HepG2 (cell line): ENCODE data around the gene PTGIS. TPM values are rescaled to one million over a fixed set of nuclear protein-coding genes. Genes with fewer than 3 reads are reported as not detected.

ENCODE experiments used
- AHDC1 ChIP-seq: sonication (generic); formaldehyde crosslinking; IDR thresholded peaks from 2 replicates; pipeline ENCODE4 v1.5.1; 2020; ENCODE audit warnings: mild to moderate bottlenecking, missing genetic modification reagents, borderline replicate concordance
- ARHGAP35 ChIP-seq: sonication (generic); formaldehyde crosslinking; IDR thresholded peaks from 2 replicates; pipeline ENCODE4 v1.9.0; 2022; ENCODE audit warnings: mild to moderate bottlenecking, inconsistent platforms, moderate library complexity, missing genetic modification reagents, borderline replicate concordance
- ASH2L ChIP-seq: fragments of 300-600, 200-600 bp; sonication (generic); IDR thresholded peaks from 2 replicates; pipeline ENCODE4 v1.7.0; 2017; ENCODE audit warnings: low read depth, mild to moderate bottlenecking, moderate library complexity, mixed read lengths, low read length; ENCODE audit not compliant: insufficient read length
- NR2F6 ChIP-seq, 2 experiments: IDR thresholded peaks; 2 replicates each; pipeline ENCODE4 v1.6.1; 2016; ENCODE audit warnings: antibody characterized with exemption in 1 of 2, mild to moderate bottlenecking in 1 of 2
- SP140L ChIP-seq: sonication (generic); formaldehyde crosslinking; IDR thresholded peaks from 2 replicates; pipeline ENCODE4 v1.4.0; 2020; ENCODE audit warnings: missing genetic modification reagents, borderline replicate concordance
- THAP8 ChIP-seq: sonication (generic); formaldehyde crosslinking; IDR thresholded peaks from 2 replicates; pipeline ENCODE4 v1.5.1; 2020; ENCODE audit warnings: missing genetic modification reagents, mild to moderate bottlenecking, borderline replicate concordance
- XRCC5 ChIP-seq: fragments of 200-400 bp; formaldehyde crosslinking; optimal IDR thresholded peaks from 2 replicates; pipeline ENCODE3; 2017; ENCODE audit warnings: mild to moderate bottlenecking, low read length
- ZNF773 ChIP-seq: sonication (generic); formaldehyde crosslinking; IDR thresholded peaks from 2 replicates; pipeline ENCODE4 v1.4.0; 2020; ENCODE audit warnings: missing genetic modification reagents, borderline replicate concordance
- ZNF780A ChIP-seq: sonication (generic); formaldehyde crosslinking; IDR thresholded peaks from 2 replicates; pipeline ENCODE4 v1.8.0; 2022; ENCODE audit warnings: mild to moderate bottlenecking, missing genetic modification reagents, moderate library complexity
- ZNF782 ChIP-seq: sonication (generic); formaldehyde crosslinking; IDR thresholded peaks from 2 replicates; pipeline ENCODE4 v1.4.0; 2020; ENCODE audit warnings: missing genetic modification reagents, mild to moderate bottlenecking, borderline replicate concordance
- polyA plus RNA-seq, 8 experiments: library from polyadenylated mRNA; depleted of rRNA in 3 of 8; stranded (reverse) in 7 of 8; unstranded in 1 of 8; fragments of >200 nt; fragmentation: Illumina TruSeq in 4 of 8; extraction: Trizol in 4 of 8; gene quantifications; 2 replicates each; pipeline versions ENCODE4 v1.2.1 to v1.2.3, GENCODE V29; 2011 to 2016; ENCODE audit warnings: low read depth in 4 of 8, missing spikeins in 1 of 8, mixed read lengths in 1 of 8; ENCODE audit not compliant: insufficient read depth in 1 of 8
- total RNA-seq, 5 experiments: library from RNA; depleted of rRNA; stranded (reverse); fragments of >200 nt; fragmentation: Illumina TruSeq; extraction: Trizol; gene quantifications; 2 replicates each; pipeline ENCODE4 v1.2.3, GENCODE V29; 2016; ENCODE audit warnings: low read depth in 1 of 5
- TF ChIP-seq, protein P1 (sequence below): sonication (generic); formaldehyde crosslinking; IDR thresholded peaks from 2 replicates; pipeline ENCODE4 v1.4.0; 2020; ENCODE audit warnings: missing genetic modification reagents
- TF ChIP-seq, protein P2 (sequence below): sonication (generic); formaldehyde crosslinking; conservative IDR thresholded peaks from 2 replicates; pipeline ENCODE4 v1.4.0; 2020; ENCODE audit warnings: missing genetic modification reagents

PTGIS gene
- total and polyA plus RNA-seq, 2 of the 13 experiments (the other 11 are each of a cell fraction or from before 2014, with no cell fraction given) = not detected

DNA sequence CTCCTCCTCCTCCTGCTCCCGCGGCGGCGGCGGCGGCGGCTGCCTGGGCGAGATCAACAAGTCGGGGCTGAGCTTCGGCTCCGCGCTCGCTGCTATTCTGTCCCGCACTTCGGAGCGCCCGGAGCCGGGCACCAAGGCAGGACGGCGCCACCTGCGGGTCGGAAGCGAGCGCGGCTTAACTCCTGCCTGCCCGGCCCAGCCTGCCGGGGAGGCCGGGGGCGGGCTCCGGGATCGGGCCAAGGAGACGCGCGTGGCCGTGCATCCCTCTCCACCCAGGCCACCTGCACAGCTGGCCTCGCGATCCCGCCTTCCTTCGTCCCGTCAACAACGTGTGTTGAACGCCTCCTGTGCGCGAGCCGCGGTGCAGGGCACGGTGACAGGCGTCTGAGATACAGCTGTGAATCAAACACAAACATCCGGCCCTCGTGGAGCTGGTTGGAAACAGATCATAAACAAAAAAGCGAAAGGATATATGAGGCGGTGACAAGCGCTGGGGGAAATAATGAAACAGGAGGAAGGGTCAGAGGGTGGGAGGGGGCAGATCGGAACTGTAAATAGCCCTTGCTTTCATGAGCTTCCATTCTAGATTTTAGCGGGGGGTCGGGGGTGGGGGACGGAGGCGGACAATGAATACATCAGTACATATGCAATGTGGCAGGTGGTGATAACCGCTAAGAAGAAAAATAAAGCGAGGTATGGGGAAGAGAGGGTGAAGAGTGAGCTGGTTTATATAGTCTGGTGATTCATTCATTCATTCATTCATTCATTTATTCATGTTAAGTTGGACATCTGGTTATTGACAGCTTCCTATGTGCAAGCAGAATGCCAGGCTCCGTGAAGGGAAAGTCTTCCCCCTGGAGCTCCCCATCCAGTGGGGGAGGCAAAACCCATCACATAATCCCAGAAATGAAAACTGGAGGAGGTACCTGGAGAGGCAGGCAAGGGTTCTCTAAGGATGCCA is 83.5 kb downstream of the PTGIS start (continued):
- TF ChIP-seq AHDC1 (CRISPR knock-in tag) = no peak
- TF ChIP-seq ARHGAP35 = peak; percentile 47; the same call in 1 of the 2 replicates
- peak; percentile 57; the same call in 1 of the 2 replicates for TF ChIP-seq ZNF773 (CRISPR knock-in tag)
- TF ChIP-seq, protein P1, sequence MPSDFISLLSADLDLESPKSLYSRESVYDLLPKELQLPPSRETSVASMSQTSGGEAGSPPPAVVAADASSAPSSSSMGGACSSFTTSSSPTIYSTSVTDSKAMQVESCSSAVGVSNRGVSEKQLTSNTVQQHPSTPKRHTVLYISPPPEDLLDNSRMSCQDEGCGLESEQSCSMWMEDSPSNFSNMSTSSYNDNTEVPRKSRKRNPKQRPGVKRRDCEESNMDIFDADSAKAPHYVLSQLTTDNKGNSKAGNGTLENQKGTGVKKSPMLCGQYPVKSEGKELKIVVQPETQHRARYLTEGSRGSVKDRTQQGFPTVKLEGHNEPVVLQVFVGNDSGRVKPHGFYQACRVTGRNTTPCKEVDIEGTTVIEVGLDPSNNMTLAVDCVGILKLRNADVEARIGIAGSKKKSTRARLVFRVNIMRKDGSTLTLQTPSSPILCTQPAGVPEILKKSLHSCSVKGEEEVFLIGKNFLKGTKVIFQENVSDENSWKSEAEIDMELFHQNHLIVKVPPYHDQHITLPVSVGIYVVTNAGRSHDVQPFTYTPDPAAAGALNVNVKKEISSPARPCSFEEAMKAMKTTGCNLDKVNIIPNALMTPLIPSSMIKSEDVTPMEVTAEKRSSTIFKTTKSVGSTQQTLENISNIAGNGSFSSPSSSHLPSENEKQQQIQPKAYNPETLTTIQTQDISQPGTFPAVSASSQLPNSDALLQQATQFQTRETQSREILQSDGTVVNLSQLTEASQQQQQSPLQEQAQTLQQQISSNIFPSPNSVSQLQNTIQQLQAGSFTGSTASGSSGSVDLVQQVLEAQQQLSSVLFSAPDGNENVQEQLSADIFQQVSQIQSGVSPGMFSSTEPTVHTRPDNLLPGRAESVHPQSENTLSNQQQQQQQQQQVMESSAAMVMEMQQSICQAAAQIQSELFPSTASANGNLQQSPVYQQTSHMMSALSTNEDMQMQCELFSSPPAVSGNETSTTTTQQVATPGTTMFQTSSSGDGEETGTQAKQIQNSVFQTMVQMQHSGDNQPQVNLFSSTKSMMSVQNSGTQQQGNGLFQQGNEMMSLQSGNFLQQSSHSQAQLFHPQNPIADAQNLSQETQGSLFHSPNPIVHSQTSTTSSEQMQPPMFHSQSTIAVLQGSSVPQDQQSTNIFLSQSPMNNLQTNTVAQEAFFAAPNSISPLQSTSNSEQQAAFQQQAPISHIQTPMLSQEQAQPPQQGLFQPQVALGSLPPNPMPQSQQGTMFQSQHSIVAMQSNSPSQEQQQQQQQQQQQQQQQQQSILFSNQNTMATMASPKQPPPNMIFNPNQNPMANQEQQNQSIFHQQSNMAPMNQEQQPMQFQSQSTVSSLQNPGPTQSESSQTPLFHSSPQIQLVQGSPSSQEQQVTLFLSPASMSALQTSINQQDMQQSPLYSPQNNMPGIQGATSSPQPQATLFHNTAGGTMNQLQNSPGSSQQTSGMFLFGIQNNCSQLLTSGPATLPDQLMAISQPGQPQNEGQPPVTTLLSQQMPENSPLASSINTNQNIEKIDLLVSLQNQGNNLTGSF (CRISPR knock-in tag) = no peak
- TF ChIP-seq ZNF780A (CRISPR knock-in tag) = no peak
- no peak for TF ChIP-seq ASH2L
- TF ChIP-seq XRCC5 = peak; percentile 97
- TF ChIP-seq NR2F6 (IDR thresholded peaks at IDR 0.05) = no peak
- peak; percentile 31; the same call in 1 of the 2 replicates for TF ChIP-seq NR2F6 (CRISPR knock-in tag; IDR thresholded peaks at IDR 0.05)
- 0 out of 2 replicates have a peak, but pooled peaks have one; percentile 40 for TF ChIP-seq THAP8 (CRISPR knock-in tag)
- TF ChIP-seq, protein P2, sequence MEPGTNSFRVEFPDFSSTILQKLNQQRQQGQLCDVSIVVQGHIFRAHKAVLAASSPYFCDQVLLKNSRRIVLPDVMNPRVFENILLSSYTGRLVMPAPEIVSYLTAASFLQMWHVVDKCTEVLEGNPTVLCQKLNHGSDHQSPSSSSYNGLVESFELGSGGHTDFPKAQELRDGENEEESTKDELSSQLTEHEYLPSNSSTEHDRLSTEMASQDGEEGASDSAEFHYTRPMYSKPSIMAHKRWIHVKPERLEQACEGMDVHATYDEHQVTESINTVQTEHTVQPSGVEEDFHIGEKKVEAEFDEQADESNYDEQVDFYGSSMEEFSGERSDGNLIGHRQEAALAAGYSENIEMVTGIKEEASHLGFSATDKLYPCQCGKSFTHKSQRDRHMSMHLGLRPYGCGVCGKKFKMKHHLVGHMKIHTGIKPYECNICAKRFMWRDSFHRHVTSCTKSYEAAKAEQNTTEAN (CRISPR knock-in tag) = no peak
- peak; percentile 67; the same call in 1 of the 2 replicates for TF ChIP-seq ZNF782
- no peak for TF ChIP-seq SP140L
